SKM-1 treated with dmso at 0.1 percent for 144 hours (cell line): ENCODE data around the gene SMAD7.

Experiments
- DNase-seq: peaks from one replicate; lab custom pipeline; 2025; ENCODE audit not compliant: unreplicated experiment; lab: John Stamatoyannopoulos, UW

Gene SMAD7, protein sequence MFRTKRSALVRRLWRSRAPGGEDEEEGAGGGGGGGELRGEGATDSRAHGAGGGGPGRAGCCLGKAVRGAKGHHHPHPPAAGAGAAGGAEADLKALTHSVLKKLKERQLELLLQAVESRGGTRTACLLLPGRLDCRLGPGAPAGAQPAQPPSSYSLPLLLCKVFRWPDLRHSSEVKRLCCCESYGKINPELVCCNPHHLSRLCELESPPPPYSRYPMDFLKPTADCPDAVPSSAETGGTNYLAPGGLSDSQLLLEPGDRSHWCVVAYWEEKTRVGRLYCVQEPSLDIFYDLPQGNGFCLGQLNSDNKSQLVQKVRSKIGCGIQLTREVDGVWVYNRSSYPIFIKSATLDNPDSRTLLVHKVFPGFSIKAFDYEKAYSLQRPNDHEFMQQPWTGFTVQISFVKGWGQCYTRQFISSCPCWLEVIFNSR

DNA sequence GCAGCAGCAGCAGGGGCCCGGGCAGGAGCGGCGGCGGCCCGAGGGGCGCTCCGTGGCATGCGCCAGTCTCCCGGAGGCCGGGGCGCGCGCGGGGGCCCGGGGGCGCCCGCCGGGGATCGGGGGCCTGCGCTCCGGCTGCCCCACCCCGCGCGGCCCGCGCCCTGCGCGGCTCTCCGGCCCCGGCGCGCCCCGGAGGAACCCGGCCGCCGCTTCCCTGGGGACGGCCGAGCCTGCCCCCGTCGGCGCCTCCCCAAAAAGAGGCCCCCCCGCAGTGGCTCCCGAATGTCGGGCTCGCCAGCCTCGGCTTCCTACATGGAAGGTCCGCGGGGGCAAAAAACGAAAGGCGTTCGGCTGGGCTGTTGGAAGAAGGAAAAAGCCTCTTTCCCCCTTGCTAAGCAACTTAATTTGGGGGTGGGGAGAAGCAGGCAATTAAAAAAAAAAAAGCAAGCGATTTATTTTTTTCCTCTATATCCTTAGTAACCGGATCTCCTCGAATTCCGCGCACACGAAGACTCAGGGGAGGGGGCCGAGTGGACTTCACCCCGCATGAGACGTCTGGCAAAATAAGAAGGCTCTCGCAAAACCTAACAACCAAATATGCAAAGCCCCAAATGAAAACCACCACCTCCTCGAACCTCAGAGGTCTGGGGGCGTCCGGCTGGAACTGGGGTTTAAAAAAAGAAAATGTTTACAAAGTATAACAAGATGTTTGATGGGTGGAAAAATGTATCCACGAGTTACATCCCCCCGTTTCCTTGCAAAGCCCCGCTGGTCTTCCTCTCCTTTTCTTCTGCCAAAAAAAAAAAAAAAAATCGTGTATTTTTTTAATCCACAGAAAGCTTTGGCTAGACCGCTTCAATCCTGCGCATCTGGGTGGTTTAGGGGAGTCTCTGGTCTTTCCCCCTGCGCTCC, at the start of gene SMAD7:
TSS of gene SMAD7 (minus strand) at position 430 of the 912 bp plus-strand sequence. CDS start 541 bp downstream, outside the sequence.
- DNase-seq = no peak

DNA sequence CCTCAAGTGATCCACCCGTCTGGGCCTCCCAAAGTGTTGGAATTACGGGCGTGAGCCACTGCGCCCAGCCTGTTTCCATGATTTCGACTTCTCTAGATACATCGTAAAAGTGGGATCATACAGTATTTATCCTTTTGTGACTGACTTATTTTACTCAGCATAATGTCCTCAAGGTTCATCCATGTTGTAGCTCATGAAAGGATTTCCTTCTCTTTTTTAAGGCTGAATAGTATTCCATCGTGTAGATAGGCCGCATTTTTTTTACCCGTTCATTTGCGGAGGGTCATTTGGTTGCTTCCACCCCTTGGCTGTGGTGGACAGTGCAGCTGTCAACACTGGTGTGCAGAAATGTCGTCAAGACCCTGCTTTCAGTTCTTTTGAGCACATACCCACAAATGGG, 48.8 kb upstream of the SMAD7 start:
- DNase-seq = no peak

DNA sequence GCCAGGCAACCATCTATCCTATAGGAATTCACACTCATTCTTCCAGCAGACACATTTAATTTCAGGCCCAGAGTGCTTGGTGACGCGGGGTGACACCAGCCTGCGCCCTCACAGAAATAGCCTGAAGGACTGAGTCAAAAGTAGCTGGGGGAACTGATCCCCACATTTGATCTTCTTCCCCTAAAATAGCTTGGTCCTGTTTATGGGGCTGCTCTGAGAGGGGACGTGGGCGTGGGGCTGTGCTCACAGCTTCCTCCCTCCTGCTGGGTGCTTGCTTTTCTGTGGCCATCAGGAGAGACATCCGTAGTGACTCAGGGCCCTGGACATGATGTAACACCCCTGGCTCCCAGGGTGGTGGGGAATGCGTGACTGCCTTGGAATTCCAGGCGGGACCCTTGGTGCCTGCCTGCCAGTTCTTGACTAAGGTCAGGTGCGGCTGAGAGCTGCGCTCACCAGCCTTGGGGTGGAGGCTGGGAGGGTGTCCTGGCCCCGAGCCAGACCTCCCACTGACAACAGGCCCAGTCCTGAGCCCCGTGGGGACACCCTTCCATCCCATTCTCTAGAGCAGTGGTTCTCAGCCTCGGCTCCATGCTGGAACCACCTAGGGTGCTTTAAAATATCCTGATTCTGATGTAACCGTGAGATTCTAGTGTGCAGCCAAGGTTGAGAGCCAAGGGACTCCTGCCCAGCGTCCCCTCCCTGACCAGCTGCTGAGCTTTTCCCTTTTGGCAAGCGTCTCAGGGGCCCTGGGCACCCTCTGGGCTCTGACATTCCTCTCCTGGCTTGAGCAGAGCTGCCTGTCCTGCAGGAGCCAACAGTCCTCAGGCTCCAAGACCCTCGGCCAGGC, 47.4 kb upstream of the SMAD7 start:
- no peak for DNase-seq

DNA sequence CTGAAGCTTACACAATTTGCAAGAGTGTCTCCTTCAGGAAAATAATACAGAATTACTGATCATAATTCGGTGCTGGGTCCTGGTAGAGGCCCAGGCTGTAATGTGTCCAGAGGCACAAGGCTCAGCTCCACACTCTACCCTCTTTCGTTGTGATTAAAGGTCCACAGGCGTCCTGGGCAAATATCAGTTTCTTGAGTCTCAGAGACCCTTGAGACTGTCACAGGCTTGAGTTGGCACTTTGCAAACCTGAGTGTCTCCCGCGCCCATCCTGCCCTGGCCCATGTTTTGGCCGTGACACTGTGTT, 46.9 kb upstream of the SMAD7 start:
- no peak for DNase-seq

DNA sequence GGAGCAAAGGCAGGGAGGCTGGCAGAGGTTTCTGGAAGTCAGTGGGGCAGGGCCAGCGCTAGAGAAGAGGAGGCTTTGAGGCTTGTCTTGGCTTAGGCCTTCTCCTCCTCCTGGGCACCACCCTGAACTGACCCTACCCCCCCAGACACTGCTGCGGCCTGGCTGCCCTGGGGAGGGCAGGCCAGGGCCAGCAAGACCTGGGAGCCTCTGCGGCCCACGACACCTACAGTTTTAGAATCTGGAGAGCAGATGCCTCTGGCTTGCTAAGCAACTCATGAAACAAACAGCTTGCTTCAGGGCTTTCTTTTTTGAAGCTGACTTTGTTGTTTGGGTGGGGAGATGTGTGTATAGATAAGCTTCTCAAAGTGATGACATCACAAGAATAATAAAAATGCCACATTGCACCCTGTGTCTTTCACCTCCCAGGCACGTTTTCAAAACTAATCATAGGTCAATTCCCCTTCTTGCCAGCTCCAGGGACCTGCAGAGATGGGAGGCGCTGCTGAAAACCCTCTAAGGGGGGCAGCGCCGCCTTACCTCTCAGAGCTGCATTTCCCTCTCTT, 46.2 kb upstream of the SMAD7 start:
- no peak for DNase-seq

DNA sequence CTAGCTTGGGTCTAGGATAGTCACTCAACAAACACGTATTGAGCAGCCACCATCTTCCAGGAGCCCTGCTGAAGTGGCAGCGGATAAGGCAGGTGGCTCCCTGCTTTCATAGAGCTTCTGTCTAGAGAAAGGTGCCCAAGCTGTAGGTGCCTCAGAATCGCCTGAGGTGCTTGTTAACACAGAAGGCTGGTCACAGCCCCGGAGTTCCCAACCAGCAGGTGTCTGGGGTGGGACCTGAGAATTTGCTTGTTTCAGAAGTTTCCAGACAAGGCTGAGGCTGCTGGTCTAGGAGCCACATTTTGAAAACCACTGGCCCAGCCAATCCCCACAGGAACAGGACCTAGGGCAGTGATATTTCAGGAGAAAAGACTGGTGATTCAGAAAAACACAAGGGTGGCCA, 45.3 kb upstream of the SMAD7 start:
- no peak for DNase-seq

DNA sequence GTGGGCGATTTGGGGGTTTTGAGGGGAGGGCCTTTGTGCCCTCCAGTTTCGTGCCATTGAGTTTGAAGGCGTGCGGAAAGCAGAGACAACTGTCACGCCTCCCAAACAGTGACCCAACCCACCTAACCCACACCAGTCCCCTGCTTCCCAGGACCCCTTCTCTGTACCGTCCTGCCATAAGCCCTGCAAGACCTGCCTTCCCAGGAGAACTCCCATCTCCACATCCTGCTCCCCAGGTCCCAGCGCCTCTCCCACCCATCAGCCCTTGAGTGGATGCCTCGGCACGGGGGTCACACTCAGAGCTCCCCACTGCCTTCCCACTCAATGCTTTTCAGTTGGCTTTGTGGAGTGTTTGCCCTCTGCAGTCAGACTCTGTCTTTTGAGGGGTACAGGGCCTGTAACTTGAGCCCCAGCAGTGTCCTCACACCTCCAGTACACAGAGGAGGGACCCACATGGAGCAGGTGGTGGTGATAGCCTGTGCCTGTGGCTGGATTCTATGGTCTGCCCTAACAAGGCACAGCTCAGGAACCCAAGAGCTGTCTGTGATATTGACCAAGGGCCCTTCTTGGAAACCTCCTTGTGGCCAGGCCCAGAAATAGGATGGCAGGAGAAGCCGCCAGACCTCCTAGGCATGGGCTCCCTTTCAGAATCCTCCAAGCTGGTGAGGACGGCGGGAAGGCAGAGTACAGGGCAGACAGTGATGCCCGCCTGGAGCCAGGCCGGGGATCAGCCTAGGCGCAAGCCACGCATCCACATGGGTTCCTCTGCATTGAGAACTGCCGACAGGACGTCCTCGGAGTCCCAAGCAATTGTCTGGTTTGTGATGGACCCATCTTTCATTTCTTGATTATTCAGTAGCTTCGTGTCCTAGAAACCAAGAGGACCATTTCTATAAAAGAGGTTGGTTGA, 44.4 kb upstream of the SMAD7 start:
- DNase-seq = no peak

DNA sequence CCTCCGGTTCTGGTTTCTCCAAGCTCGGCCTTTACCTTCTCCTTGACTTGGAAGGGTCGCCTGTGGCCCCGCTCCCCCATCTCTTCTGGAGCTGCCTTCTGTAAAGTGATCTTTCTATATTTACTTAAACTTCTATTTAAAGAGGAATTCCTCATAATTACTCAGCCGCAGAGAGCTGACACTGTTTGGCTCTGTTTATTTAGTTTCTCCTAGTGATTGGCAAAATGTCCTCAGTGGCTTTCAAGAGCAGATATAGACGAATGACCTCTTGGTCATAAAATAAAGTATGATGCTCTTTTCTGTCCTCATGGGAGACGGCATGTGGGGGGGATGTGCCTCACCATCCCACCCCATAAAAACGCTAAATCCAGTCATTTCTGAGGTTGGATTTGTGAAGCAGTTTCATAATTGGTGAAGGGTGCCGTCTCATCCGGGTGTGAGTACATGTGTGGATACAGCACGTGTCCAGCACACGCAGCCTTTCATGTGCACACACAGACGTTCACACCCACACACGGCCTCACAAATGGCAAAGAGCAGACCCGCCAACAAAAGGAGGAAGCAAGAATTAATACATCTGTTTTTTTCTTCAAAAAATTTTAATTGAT, 43.4 kb upstream of the SMAD7 start:
- no peak for DNase-seq

DNA sequence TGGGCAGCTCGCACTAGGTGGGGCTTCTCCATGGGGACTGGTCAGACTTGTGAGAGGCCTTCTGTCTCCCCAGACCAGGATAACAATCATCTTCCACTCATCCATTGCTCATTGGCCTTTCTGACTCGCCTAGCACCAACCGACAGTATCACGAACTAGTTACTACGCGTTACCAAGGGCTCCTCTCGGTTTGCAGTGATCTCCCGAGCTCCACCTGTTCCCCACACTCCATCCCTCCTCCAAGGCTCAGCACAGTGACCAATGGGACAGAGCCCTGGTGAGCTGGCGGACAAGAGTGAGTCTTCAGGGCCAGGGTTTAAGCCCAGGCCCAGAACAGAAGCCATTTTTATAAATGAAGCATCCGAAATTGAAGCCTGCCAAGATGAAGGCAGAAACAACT, 42.8 kb upstream of the SMAD7 start:
- DNase-seq = no peak

DNA sequence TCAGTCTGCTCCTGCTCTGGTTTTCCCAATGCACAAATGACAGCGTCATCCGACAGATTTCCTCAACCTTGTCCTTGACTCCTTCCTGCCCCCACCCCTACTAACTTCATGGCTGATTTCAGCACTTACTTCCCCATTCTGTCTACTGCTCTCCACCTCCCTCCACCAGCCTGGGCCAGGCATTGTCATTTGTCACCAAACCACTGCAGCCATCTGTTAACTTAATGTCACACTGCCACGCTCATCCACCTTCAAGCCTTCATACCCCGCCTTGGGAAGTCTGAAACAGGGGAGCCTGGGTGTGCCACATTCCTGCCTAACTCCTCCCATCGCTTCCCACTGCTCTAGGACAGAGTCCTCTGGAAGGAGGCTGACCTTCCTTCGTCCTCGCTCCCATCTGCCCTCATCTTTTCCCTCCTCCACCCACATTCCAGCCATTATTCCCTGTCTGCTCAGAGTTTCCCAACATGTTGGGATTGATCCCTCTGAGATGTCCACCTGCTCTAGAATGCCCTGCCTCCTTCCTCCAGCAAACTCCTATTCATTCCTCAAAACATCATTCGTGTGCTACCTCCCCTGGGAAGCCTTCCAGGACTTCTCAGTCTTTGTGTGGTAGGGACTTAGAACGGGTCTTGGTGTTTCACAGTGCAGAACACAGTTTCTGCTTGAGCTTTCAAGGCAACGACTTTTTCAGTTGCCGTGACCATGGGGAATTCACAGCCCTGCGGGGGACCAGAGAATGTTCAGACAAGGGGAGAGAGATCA, 42.2 kb upstream of the SMAD7 start:
- peak; percentile 86 for DNase-seq

DNA sequence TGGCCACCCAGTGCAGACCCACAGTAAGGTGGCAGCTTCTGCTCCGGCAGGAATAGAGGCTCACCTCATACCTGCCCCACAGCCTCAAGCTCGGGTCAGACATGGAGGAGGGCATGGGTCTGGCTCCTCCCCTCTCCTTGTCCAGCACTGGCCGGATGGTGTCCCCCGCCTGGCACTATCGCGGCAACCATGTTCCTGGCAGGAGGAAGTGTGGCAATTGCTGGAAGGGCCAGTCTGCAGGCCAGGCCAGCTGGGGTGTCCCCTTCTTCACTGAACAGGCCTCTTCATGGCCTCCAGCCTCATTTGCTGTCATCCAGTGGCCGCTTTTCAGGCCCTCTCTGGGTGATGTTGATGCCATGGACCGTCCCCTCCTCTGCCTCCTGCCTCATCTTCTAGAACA, 41.4 kb upstream of the SMAD7 start:
- DNase-seq = no peak

DNA sequence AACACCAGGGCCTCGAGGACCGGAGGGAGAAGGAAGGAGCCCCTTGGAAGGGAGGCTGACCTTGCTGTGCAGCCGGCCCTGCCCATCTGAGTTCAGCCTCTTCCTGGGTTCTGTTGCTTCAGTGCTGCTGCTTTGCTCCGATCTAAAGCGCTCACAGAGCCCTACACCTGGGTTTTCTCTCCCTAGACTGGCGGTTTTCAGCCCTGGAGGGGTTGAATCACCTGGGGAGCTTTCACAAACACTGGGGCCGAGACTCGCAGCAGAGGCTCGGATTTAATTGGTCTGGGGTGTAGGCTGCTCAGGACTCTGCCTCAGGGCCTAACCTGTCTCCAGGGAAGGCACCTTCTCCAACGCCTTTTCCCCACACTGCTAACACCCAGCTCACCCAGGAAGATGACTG, 40.9 kb upstream of the SMAD7 start:
- DNase-seq = no peak

DNA sequence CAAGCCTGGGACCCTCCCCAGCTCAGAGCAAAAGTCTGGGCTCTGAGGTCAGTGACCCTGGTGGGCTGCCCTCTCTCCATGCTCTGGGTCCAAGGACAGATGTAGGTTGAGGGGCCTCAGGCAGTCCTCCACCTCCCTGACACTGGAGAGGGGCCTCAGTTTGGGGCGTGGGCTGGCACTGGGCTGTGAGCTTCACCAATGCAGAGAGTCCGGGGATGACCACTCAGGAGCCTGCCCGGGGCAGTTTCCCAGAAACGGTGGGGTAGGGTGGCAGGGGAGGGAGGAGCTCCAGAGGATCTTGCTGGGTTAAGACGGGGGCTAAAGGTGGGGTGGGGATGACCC, 40.5 kb upstream of the SMAD7 start:
- DNase-seq = no peak

DNA sequence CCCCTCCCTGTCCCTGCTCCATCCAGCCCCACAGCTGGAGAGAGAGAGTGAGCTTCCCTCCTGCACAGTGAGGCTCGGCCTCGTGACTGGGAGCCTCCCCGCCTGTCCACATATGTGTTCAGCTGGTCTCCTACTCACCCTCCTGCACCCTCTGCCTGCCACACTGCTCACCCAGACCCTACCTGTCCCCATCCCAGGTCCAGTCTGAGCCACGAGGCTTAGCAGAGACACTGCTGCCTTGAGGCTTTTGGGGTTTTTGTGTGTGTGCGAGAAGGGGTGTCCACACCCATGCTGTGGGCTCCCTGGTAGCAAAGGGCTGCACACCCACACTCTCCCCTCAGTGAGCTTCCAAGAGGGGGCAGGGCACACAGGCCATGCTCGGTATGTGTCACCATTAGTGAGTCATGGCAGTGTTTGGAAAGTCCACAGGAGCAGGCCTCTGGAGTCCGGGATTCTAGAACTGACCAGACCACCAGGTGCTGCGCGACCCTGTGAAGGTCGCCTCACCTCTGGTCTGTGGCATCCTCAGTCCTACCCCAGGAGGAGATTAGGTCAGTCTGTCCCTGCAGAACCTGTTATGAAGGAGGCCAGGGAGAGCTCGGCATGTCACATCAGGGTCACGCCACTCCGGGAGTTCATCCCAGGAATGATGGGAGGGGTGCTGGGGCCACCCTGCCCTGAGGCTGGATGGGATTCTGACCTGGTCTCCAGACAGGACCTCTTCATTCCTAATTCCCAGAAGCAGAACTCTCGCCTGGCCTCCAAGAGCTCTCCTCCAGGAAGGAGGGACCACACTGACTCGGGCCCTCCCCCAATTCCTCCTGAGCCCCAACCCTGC, 39.9 kb upstream of the SMAD7 start:
- no peak for DNase-seq

DNA sequence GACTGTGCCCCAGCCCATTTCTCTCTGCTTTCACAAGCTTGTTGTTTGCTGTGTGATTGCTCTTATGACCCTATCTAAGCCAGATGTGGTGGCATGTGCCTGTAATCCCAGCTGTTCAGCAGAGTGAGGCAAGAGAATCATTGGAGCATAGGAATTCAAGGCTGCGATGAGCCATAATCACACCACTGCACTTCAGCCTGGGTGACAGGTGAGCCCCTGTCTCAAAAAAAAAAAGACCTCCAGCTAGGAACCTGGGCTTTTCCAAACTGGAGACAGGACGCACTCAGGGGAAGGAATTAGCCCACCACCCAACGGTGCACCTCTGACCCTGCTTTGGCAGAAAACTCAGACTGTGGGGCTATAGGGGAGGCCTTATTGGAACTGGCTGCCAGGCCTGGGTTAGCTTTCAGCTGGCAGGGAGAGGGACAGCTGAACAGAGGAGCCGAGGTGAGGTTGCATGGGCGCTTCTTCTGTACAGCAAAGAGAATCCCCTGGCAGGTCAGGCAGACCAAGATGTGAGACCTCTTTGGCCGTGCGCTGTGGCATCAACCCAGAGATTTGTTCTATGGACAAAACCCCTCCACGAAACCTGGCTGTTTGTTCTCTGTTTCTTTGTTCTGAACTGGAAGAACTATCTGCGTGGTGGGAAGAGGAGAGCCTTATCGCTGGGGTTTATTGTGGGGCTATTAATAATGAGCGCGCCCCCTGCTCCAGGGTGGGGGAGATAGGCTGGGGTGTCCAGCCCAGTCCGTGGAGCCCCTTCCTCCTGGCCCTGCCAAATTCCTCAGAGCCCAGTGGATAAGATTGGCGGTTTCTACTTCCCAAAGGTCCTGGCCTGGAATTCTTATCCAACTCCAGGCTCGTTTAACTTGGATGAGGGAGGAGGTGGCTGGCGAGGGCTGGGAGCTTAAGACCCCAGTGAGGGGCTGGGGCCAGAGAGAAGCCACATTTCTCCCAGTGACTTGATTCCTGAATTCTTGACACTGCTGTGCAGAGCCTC, 38.8 kb upstream of the SMAD7 start:
- DNase-seq = no peak

DNA sequence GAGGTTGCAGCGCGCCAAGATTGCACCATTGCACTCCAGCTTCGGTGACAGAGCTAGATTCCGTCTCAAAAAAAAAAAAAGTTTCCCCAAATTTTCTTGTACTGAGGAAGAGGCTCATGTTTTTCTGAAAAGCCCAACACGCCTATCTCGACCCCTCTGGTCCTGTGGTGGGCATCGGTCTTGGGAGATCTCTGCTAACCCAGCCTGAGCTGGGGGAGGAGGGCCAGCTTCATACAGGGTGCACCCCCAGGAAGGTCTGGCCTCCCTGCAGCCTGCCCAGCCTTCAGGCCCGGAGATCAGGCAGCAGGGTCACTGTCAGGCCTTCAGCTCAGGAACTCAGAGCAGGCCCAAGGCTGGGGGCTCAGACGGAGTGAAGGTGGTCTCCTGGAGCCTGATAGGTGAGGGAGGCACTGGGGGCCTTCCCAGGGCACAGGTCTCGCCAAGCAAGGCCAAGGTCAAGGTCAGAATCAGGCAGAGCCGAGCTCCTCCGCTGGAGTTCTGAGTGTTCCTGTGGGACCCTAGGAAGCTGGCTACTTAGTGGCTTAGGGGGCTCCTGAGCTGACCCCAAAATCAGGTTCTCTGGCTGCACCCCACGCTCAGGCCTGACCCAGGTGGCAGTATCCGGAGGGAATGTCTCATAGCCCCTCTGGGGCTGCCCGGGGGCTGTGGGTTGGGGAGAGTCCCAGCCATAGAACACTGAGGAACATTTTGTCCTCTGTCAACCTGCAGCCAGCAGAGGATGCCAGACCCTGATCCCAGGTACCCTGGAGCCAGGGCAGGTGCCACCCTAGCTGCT, 37.9 kb upstream of the SMAD7 start:
- DNase-seq = no peak
